ENCODE data around the gene CATSPERZ. TPM values are rescaled to one million over a fixed set of nuclear protein-coding genes. Genes with fewer than 3 reads are reported as not detected.

Gene CATSPERZ
- total and polyA plus RNA-seq, 2 of the 8 experiments (the other 6 are each of a cell fraction or from before 2014, with no cell fraction given), result 0.77 TPM; not detected in 1

GRCh38 chr11:64299847-64300648 is at the start of gene CATSPERZ (continued):
- TF ChIP-seq MAFK (IDR thresholded peaks at IDR 0.05; ENCODE audit: low read depth, low read length) (no peak), TAF1 (IDR thresholded peaks at IDR 0.05; ENCODE audit: low read depth, low read length) (no peak), JUN (IDR thresholded peaks at IDR 0.05; ENCODE audit: low read depth, low read length) (no peak)
